OCI-LY1 (cell line): Measurements from ENCODE around the gene FOXC2.

Source experiments
- EZH2 ChIP-seq: fragments of 200-600 bp; sonication (generic), shearing (Covaris generic); IDR thresholded peaks from 2 replicates; pipeline ENCODE4 v1.8.0; 2017; ENCODE audit warnings: borderline replicate concordance, mixed run types, mild to moderate bottlenecking, antibody characterized with exemption, low read length, moderate library complexity, mixed read lengths
- TF ChIP-seq, protein P1 (sequence below): fragments of 200-600 bp; sonication (generic), shearing (Covaris generic); IDR thresholded peaks from 2 replicates; pipeline ENCODE4 v1.5.1; 2017; ENCODE audit warnings: mild to moderate bottlenecking, antibody characterized with exemption, low read length, moderate library complexity, mixed read lengths

DNA sequence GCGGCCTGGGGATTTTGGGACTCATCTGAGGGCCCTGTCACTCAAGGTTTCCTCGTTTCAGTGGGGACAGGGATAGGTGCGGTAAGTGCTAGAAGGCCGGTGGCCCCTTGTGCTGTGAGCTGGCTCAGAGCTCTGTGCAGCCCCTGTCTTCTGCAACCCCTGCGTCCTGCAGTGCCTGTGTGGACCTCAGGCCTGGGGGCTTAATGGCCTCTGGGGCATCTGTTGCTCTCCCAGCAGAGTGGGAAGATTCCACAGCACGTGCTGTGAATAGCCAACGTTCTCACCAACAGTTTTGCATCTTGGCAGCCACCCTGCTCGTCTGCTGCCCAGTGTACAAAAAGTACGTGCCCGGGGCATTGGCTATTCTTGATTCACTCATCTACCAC lies 4.9 kb downstream of the FOXC2 start:
- TF ChIP-seq, protein P1, sequence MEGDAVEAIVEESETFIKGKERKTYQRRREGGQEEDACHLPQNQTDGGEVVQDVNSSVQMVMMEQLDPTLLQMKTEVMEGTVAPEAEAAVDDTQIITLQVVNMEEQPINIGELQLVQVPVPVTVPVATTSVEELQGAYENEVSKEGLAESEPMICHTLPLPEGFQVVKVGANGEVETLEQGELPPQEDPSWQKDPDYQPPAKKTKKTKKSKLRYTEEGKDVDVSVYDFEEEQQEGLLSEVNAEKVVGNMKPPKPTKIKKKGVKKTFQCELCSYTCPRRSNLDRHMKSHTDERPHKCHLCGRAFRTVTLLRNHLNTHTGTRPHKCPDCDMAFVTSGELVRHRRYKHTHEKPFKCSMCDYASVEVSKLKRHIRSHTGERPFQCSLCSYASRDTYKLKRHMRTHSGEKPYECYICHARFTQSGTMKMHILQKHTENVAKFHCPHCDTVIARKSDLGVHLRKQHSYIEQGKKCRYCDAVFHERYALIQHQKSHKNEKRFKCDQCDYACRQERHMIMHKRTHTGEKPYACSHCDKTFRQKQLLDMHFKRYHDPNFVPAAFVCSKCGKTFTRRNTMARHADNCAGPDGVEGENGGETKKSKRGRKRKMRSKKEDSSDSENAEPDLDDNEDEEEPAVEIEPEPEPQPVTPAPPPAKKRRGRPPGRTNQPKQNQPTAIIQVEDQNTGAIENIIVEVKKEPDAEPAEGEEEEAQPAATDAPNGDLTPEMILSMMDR: no peak
- no peak for TF ChIP-seq EZH2
